Erythroblast (primary cell): ENCODE measurements around the gene CX3CL1.

Source experiments
- GATA1 ChIP-seq: IDR thresholded peaks from 2 replicates; pipeline ENCODE4 v1.6.1; 2011; ENCODE audit warnings: low read depth, mild to moderate bottlenecking, control low read depth, low read length, moderate library complexity
- POLR2A ChIP-seq: IDR thresholded peaks from 2 replicates; pipeline ENCODE4 v1.6.1; 2011; ENCODE audit warnings: mild to moderate bottlenecking, low read length

GRCh38 chr16:57341441-57342303, 30.6 kb upstream of the CX3CL1 start:
- TF ChIP-seq POLR2A, result no peak
- no peak for TF ChIP-seq GATA1
